Vagina (tissue), 2 donors: ENCODE results near the gene GFAP.

ENCODE experiments used
- POLR2A ChIP-seq, 2 donors: fragments of 450-650 bp; IDR thresholded peaks; one replicate each; pipeline ENCODE4 v1.6.1; 2017; ENCODE audit warnings: antibody characterized with exemption in 2 of 2, mild to moderate bottlenecking in 2 of 2, moderate library complexity in 2 of 2
- TF ChIP-seq, protein P1 (sequence below), 3 experiments: fragments of 450-650 bp in 2 of 3; fragments of 200-600 bp in 1 of 3; sonication (generic) in 1 of 3; IDR thresholded peaks; one replicate each; pipeline ENCODE4 v1.5.1; 2017 to 2019; ENCODE audit warnings: antibody characterized with exemption in 3 of 3, mild to moderate bottlenecking in 2 of 3, moderate library complexity in 2 of 3

DNA sequence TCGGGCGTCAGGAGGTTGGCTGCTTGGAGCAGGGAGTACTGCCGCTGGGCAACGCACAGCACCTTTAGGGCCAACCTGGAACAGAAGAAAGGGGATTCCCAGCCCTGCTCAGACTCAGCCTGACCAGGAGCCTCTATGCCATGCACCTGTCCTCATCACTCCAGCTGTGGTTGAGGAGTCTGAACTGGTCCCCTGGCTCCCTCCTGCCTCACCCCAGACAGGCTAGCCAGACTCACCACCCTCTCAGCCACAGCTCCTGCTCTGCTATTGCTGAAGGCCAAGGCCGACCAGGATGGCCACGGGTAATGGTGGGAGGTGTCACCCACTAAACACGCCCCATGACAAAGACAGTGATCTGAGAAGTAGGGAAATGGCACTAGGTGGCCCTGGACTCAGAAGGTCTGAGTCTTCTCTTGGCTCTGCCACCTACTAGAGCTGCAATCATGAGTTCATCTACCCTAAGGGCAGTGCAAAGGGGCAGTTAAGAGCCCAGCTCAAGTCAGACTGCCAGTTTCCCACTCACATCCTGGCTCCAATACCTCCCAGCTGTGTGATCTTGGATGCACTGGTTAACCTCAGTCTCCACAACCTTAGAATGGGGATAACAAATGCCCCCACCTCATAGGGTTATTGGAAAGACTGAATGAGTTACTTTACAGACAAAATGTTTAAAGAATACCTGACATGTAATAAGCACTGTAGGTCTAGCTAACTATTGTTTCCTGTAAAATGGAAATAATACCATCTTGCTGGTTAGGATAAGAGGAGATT lies 13.8 kb upstream of the GFAP start:
- TF ChIP-seq, protein P1, sequence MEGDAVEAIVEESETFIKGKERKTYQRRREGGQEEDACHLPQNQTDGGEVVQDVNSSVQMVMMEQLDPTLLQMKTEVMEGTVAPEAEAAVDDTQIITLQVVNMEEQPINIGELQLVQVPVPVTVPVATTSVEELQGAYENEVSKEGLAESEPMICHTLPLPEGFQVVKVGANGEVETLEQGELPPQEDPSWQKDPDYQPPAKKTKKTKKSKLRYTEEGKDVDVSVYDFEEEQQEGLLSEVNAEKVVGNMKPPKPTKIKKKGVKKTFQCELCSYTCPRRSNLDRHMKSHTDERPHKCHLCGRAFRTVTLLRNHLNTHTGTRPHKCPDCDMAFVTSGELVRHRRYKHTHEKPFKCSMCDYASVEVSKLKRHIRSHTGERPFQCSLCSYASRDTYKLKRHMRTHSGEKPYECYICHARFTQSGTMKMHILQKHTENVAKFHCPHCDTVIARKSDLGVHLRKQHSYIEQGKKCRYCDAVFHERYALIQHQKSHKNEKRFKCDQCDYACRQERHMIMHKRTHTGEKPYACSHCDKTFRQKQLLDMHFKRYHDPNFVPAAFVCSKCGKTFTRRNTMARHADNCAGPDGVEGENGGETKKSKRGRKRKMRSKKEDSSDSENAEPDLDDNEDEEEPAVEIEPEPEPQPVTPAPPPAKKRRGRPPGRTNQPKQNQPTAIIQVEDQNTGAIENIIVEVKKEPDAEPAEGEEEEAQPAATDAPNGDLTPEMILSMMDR (IDR thresholded peaks at IDR 0.05), result no peak
- no peak for TF ChIP-seq POLR2A (IDR thresholded peaks at IDR 0.05)
